VCaP (cell line): Measurements from ENCODE around the gene OR10A6.

ENCODE experiments used
- H3K27ac ChIP-seq: fragments of 450-650 bp; 2 replicates; pipeline ENCODE4 v1.5.1; 2017
- CTCF ChIP-seq: fragments of 450-650 bp; conservative IDR thresholded peaks from 2 replicates; pipeline ENCODE4 v1.5.1; 2017; ENCODE audit warnings: mild to moderate bottlenecking, moderate library complexity

OR10A6 gene

GRCh38 chr11:7944123-7944522 is 13.1 kb upstream of the OR10A6 start:
- TF ChIP-seq CTCF, result no peak
- no peak overlapping the region for H3K27ac ChIP-seq

GRCh38 chr11:7941608-7942007 is 10.5 kb upstream of the OR10A6 start, which contains the start of gene OR10A3:
Gene OR10A3, minus strand, starts transcription at chr11:7941708. Its CDS starts 2,188 bp downstream, at chr11:7939520.
- TF ChIP-seq CTCF, result no peak

GRCh38 chr11:7941146-7941545 is 10.1 kb upstream of the OR10A6 start:
- no peak for TF ChIP-seq CTCF
- no peak overlapping the region for H3K27ac ChIP-seq

More at GRCh38 chr11:7941608-7942007, 10.5 kb upstream of the OR10A6 start, which contains the start of gene OR10A3:
- no peak within 1 kb of the TSS for H3K27ac ChIP-seq

- TF ChIP-seq CTCF, result no peak
- H3K27ac ChIP-seq, result no peak overlapping the region
Measured at GRCh38 chr11:7936615-7937014, 5.5 kb upstream of the OR10A6 start.

GRCh38 chr11:7927635-7928034 is 3.4 kb downstream of the OR10A6 start:
- H3K27ac ChIP-seq, result no peak overlapping the region
- TF ChIP-seq CTCF, result no peak

- H3K27ac ChIP-seq, result no peak overlapping the region
- TF ChIP-seq CTCF, result no peak
Measured at GRCh38 chr11:7924536-7924935, 6.5 kb downstream of the OR10A6 start.

- no peak overlapping the region for H3K27ac ChIP-seq
- TF ChIP-seq CTCF, result no peak
Measured at GRCh38 chr11:7918141-7918540, 12.9 kb downstream of the OR10A6 start.
